Keratinocyte (primary cell): ENCODE results near the gene CAD. TPM values are rescaled to one million over a fixed set of nuclear protein-coding genes. Genes with fewer than 3 reads are reported as not detected.

ENCODE experiments used
- DNase-seq: peaks from one replicate; pipeline ENCODE4 v3.0.0-alpha.2; 2011; ENCODE audit warnings: low read depth, missing footprints, low spot score
- FAIRE-seq: peaks from 2 replicates; lab custom pipeline; 2011; peaks lifted over from hg19 to GRCh38; lab: Jason Lieb, UNC
- H2AFZ ChIP-seq: 2 replicates; pipeline ENCODE4 v1.6.0; 2012; ENCODE audit warnings: low read length, control low read depth, inconsistent platforms; ENCODE audit not compliant: control insufficient read depth
- H3K27ac ChIP-seq: 2 replicates; pipeline ENCODE4 v1.5.1; 2011; ENCODE audit warnings: low read length; ENCODE audit not compliant: control insufficient read depth, insufficient read depth
- H3K27me3 ChIP-seq: 3 replicates; pipeline ENCODE4 v1.6.0; 2011; ENCODE audit warnings: low read length; ENCODE audit not compliant: control insufficient read depth, insufficient read depth; ENCODE audit errors: extremely low read depth
- H3K36me3 ChIP-seq, 2 experiments: 2 replicates in 1 of 2; 3 replicates in 1 of 2; pipeline ENCODE4 v1.5.1; 2011; ENCODE audit warnings: low read length in 2 of 2, mild to moderate bottlenecking in 1 of 2; ENCODE audit not compliant: control insufficient read depth in 2 of 2, insufficient read depth in 2 of 2; ENCODE audit errors: extremely low read depth in 1 of 2
- H3K4me1 ChIP-seq: 3 replicates; pipeline ENCODE4 v1.5.1; 2011; ENCODE audit warnings: low read length; ENCODE audit not compliant: control insufficient read depth, insufficient read depth; ENCODE audit errors: extremely low read depth
- H3K4me2 ChIP-seq: 3 replicates; pipeline ENCODE4 v1.6.0; 2011; ENCODE audit warnings: low read depth, low read length; ENCODE audit not compliant: control insufficient read depth, insufficient read depth; ENCODE audit errors: extremely low read depth
- H3K4me3 ChIP-seq, 3 experiments: fragments of 200-600 bp in 1 of 3; sonication (generic) in 1 of 3; 2 replicates in 2 of 3; 3 replicates in 1 of 3; pipeline ENCODE4 v1.5.1; 2011 to 2016; ENCODE audit warnings: low read length in 3 of 3, mild to moderate bottlenecking in 3 of 3, control low read depth in 2 of 3, inconsistent platforms in 1 of 3, low read depth in 1 of 3, mixed read lengths in 1 of 3, mixed run types in 1 of 3, moderate library complexity in 1 of 3; ENCODE audit not compliant: control insufficient read depth in 2 of 3, insufficient read depth in 2 of 3; ENCODE audit errors: extremely low read depth in 1 of 3
- H3K79me2 ChIP-seq: 2 replicates; pipeline ENCODE4 v1.6.0; 2012; ENCODE audit warnings: low read length; ENCODE audit not compliant: control insufficient read depth, insufficient read depth
- H3K9ac ChIP-seq: 3 replicates; pipeline ENCODE4 v1.6.0; 2011; ENCODE audit warnings: low read length; ENCODE audit not compliant: control insufficient read depth, insufficient read depth; ENCODE audit errors: extremely low read depth
- H3K9me1 ChIP-seq: 3 replicates; pipeline ENCODE4 v1.6.0; 2011; ENCODE audit warnings: low read length; ENCODE audit not compliant: control insufficient read depth, insufficient read depth; ENCODE audit errors: extremely low read depth
- H3K9me3 ChIP-seq: 2 replicates; pipeline ENCODE4 v1.5.1; 2012; ENCODE audit warnings: low read depth, low read length; ENCODE audit not compliant: control insufficient read depth
- H4K20me1 ChIP-seq: 3 replicates; pipeline ENCODE4 v1.6.0; 2011; ENCODE audit warnings: low read length; ENCODE audit not compliant: control insufficient read depth, insufficient read depth; ENCODE audit errors: extremely low read depth
- CTCF ChIP-seq, 3 experiments: IDR thresholded peaks in 1 of 3; conservative IDR thresholded peaks in 1 of 3; optimal IDR thresholded peaks in 1 of 3; 2 replicates in 2 of 3; 3 replicates in 1 of 3; pipeline versions ENCODE3 to v1.5.1; 2011; ENCODE audit warnings: low read length in 3 of 3, mild to moderate bottlenecking in 3 of 3, moderate library complexity in 2 of 3, control low read depth in 1 of 3, inconsistent platforms in 1 of 3; ENCODE audit not compliant: insufficient read depth in 2 of 3; ENCODE audit errors: extremely low read depth in 1 of 3
- EZH2 ChIP-seq: IDR thresholded peaks from one replicate; pipeline ENCODE4 v1.6.1; 2012; ENCODE audit warnings: inconsistent platforms, mild to moderate bottlenecking, low read length, moderate library complexity
- dilution Hi-C: fragments of 300-500 bp; cut with MboI; formaldehyde crosslinking; loops from one replicate; pipeline ENCODE4 v1.7.0; 2020; ENCODE audit warnings: low sequenced_read_pairs; ENCODE audit not compliant: extremely low pct_ligation_motif_present
- polyA plus RNA-seq, 5 experiments: library from polyadenylated mRNA; depleted of rRNA in 3 of 5; stranded (reverse) in 3 of 5; stranded (forward) in 1 of 5; unstranded in 1 of 5; fragments of >200 nt; gene quantifications; 1 replicate in 1 of 5; 2 replicates in 3 of 5; 3 replicates in 1 of 5; pipeline versions ENCODE4 v1.2.1 to v1.2.3, GENCODE V29; 2011 to 2012; ENCODE audit warnings: missing spikeins in 2 of 5, low read depth in 1 of 5, low replicate concordance in 1 of 5

Gene CAD
- polyA plus RNA-seq, 1 donor (not counting 4 experiments of a cell fraction or from before 2014, with no cell fraction given) = 21.0 TPM

- H3K79me2 ChIP-seq = peaks cover under 1% of the 10 kb centered on the region
- H3K36me3 ChIP-seq = peaks cover 44 to 65% of the 10 kb centered on the region in 2 experiments
- H3K4me2 ChIP-seq = no peak overlapping the region
- no peak overlapping the region for H3K4me3 ChIP-seq
- no peak overlapping the region for H3K27ac ChIP-seq
- H2AFZ ChIP-seq = no peak overlapping the region
- TF ChIP-seq CTCF (optimal IDR thresholded peaks at IDR 0.05 in 1 of 3, IDR thresholded peaks at IDR 0.05 in 1 of 3, conservative IDR thresholded peaks at IDR 0.05 in 1 of 3; ENCODE audit: extremely low read depth in 1 of 3, insufficient read depth in 2 of 3, low read length in 3 of 3) = no peak
- no peak for TF ChIP-seq EZH2
- H4K20me1 ChIP-seq = peaks cover 3% of the 10 kb centered on the region
- no peaks in the 10 kb centered on the region for H3K9me1 ChIP-seq
- H3K4me1 ChIP-seq = no peaks in the 10 kb centered on the region
- H3K9me3 ChIP-seq = no peaks in the 10 kb centered on the region
- FAIRE-seq = no peak
- no peaks in the 10 kb centered on the region for H3K27me3 ChIP-seq
- no peak for DNase-seq
- no peak overlapping the region for H3K9ac ChIP-seq
- dilution Hi-C loops = no loop called here
These were observed 10.3 kb downstream of the CAD start for GRCh38 chr2:27227501-27227900.

GRCh38 chr2:27231921-27232320 lies 14.8 kb downstream of the CAD start:
- H3K4me1 ChIP-seq = no peaks in the 10 kb centered on the region
- no peaks in the 10 kb centered on the region for H4K20me1 ChIP-seq
- dilution Hi-C loops = no loop called here
- H3K9me1 ChIP-seq = no peaks in the 10 kb centered on the region
- no peak overlapping the region for H3K9ac ChIP-seq
- H3K4me2 ChIP-seq = no peak overlapping the region
- H3K9me3 ChIP-seq = no peaks in the 10 kb centered on the region
- peaks cover 43 to 57% of the 10 kb centered on the region in 2 experiments for H3K36me3 ChIP-seq
- no peak overlapping the region for H2AFZ ChIP-seq
- H3K27ac ChIP-seq = no peak overlapping the region
- no peak for DNase-seq
- no peak for FAIRE-seq
- no peaks in the 10 kb centered on the region for H3K79me2 ChIP-seq
- H3K27me3 ChIP-seq = no peaks in the 10 kb centered on the region
- TF ChIP-seq CTCF (optimal IDR thresholded peaks at IDR 0.05 in 1 of 3, IDR thresholded peaks at IDR 0.05 in 1 of 3, conservative IDR thresholded peaks at IDR 0.05 in 1 of 3; ENCODE audit: extremely low read depth in 1 of 3, insufficient read depth in 2 of 3, low read length in 3 of 3) (no peak), EZH2 (no peak)
- H3K4me3 ChIP-seq = no peak overlapping the region
